ENCODE measurements around the gene BRME1.

Gene BRME1

GRCh38 chr19:13909430-13909829 is 3.5 kb upstream of the BRME1 start:
- TF ChIP-seq CTCF (IDR thresholded peaks at IDR 0.05; ENCODE audit: control extremely low read depth, extremely low read depth, low read depth, missing control alignments): no peak
- POLR2A ChIA-PET: no interaction called here
- DNase-seq (ENCODE audit: extremely low spot score): no peak
- CTCF ChIA-PET: interaction anchor here (1.3 to 2.3 kb wide), 2 partner anchors 29 to 150 kb away, joined by 5 to 10 read pairs; no protein-coding TSS in a partner anchor

- no peak for DNase-seq (ENCODE audit: extremely low spot score)
- TF ChIP-seq CTCF (IDR thresholded peaks at IDR 0.05; ENCODE audit: control extremely low read depth, extremely low read depth, low read depth, missing control alignments): no peak
- ChIA-PET CTCF (no interaction called here), POLR2A (no interaction called here)
These were observed 2.8 kb upstream of the BRME1 start for GRCh38 chr19:13908674-13909073.

DNA sequence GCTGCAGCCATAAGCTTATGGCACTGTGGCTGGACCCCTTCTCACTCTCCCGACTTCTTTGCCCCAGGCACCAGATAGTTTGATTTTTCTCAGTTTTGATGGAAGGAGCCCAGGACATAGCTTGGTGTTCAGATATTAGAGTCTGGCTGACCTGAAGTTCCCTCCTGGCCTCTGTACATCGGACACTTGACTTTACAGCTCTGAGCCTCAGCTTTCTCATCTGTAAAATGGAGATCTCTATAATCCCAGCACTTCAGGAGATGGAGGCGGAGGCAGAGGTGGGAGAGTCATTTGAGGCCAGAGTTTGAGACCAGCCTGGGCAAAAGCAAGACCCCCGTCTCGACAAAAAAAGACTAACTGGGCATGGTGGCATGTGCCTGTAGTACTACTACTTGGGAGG is 993 bp upstream of the BRME1 start:
- CTCF ChIA-PET: interaction anchor here (0.9 to 2.2 kb wide), 5 partner anchors 9 to 230 kb away, joined by 4 to 7 read pairs (median 6); partner anchors contain the start of gene ASF1B
- POLR2A ChIA-PET: interaction anchor here (0.5 to 1.4 kb wide), 2 partner anchors 171 to 230 kb away, joined by 3 to 8 read pairs; no protein-coding TSS in a partner anchor
- TF ChIP-seq CTCF (IDR thresholded peaks at IDR 0.05; ENCODE audit: control extremely low read depth, extremely low read depth, low read depth, missing control alignments): no peak
- no peak for DNase-seq (ENCODE audit: extremely low spot score)

DNA sequence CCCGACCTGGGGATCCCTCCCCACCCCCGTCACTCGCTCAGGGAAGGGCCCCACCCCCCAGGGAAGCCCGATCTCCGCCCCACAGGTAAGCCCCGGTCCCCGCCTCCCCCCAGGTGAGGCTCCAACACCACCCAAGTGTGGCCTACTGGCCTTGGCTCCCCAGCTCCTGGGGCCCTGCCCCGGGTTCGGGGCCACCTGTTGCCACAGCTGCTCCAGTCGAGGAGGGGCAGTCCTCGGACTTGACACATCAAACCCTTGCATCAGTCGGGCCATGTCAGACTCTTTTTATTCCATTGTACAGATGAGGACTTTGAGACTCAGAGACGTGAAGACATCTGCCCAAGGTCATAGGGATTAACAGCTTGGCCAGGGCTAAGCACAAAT is 596 bp upstream of the BRME1 start:
- ChIA-PET CTCF (interaction anchor here (0.9 to 2.2 kb wide), 5 partner anchors 10 to 230 kb away, joined by 4 to 7 read pairs (median 6); partner anchors contain the start of gene ASF1B), POLR2A (interaction anchor here (0.5 to 1.4 kb wide), 2 partner anchors 172 to 230 kb away, joined by 3 to 8 read pairs; no protein-coding TSS in a partner anchor)
- DNase-seq (ENCODE audit: extremely low spot score): no peak
- no peak for TF ChIP-seq CTCF (IDR thresholded peaks at IDR 0.05; ENCODE audit: control extremely low read depth, extremely low read depth, low read depth, missing control alignments)

GRCh38 chr19:13902993-13903555 is 2.8 kb downstream of the BRME1 start:
- peak; percentile 44 for TF ChIP-seq CTCF (IDR thresholded peaks at IDR 0.05; ENCODE audit: control extremely low read depth, extremely low read depth, low read depth, missing control alignments)
- POLR2A ChIA-PET: no interaction called here
- no peak for DNase-seq (ENCODE audit: extremely low spot score)
- CTCF ChIA-PET: interaction anchor here (1.0 to 2.7 kb wide), 11 partner anchors 8 to 174 kb away, joined by 3 to 8 read pairs (median 4); no protein-coding TSS in a partner anchor

- ChIA-PET POLR2A (no interaction called here), CTCF (interaction anchor here (1.0 to 2.4 kb wide), 4 partner anchors 21 to 237 kb away, joined by 3 to 7 read pairs (median 4); partner anchors contain the start of gene MISP3)
- DNase-seq (ENCODE audit: extremely low spot score): no peak
- no peak for TF ChIP-seq CTCF (IDR thresholded peaks at IDR 0.05; ENCODE audit: control extremely low read depth, extremely low read depth, low read depth, missing control alignments)
These were observed 5.9 kb downstream of the BRME1 start for GRCh38 chr19:13899912-13900584.

Measured in GM10248 (cell line).